Stimulated activated CD4-positive, alpha-beta T cell treated with anti-CD3 and anti-CD28 coated beads, Interleukin-4, amount 100 ng/mL, for 48 hours (primary cell): ENCODE data around the gene UTP25.
"Not testable (repeated sequence)": the region's sequence is repeated elsewhere in the genome, so short reads cannot be mapped to it uniquely, and the experiment has no call there.

Experiments used
- DNase-seq, 2 donors: peaks; one replicate each; pipeline ENCODE4 v3.0.0-alpha.2; 2020; ENCODE audit warnings: low read depth in 2 of 2

UTP25 gene

DNA sequence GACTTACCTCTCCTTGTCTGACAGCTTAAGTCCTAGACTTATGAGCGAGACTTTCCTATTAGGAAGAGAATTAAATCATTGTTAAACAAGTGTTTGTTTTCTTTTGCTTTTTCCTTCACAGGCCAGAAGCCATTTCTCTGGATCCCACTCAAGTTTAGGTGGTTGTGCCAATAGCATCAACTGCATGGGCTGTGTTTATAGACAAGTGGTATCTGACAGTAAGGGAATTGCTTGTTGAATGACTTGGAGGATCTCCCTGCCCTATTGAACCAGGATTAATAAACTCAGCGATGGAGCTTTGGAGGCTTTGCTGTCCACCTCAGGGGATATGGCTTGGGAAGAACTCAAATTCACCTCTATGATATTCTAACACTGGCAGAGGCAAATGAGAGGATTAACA is 43.7 kb downstream of the UTP25 start:
- DNase-seq: no peak

- no peak for DNase-seq
Observed at GRCh38 chr1:209873067-209873799, 45.5 kb downstream of the UTP25 start.

- no peak for DNase-seq
Observed at GRCh38 chr1:209875515-209875914, 47.7 kb downstream of the UTP25 start.

- no peak for DNase-seq
Observed at GRCh38 chr1:209876078-209876800, 48.5 kb downstream of the UTP25 start.

- no peak for DNase-seq
Observed at GRCh38 chr1:209877087-209877764, 49.5 kb downstream of the UTP25 start.

GRCh38 chr1:209878964-209879363 is 51.2 kb downstream of the UTP25 start:
- no peak for DNase-seq

GRCh38 chr1:209879539-209879938 is 51.8 kb downstream of the UTP25 start:
- no peak for DNase-seq

DNA sequence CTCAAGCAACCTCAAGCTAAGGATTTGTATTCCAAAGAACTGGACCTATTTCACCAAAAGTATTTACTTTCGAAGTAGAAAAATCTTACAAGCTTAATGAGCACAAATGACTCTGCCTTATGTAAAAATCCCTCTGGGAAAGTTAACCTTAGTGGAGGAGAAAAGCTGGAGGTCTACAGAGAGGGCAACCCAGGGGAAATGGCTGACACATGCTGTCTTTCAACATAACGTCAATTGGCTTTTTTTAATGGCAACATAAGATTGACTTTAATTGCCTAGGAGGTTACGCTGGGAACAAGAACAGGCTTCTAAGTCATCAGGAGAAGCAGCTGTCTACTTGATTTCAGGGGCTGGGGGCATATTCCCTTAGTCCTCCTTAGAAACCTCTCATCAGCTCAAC is 52.3 kb downstream of the UTP25 start:
- DNase-seq: no peak

- DNase-seq: no peak
Observed at GRCh38 chr1:209881619-209882018, 53.8 kb downstream of the UTP25 start.

DNA sequence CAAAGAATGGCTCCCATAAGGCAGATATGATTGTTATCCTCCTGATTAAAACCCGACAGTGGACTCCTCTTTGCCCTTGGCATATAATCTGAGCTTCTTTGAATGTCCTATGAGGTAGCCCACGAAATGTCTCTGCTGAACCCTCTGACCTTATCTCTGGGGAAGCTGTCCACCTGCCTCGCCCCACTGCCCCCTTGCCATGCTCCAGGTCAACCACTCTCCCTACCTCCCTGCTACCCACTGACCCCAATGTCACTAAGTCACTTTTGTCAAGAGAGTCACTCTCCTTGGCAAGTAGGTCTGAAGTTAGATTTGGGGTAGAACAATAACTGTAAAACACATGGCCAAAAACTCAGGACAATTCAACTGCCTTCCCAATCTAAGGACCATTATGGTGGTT is 54.5 kb downstream of the UTP25 start:
- no peak for DNase-seq

DNA sequence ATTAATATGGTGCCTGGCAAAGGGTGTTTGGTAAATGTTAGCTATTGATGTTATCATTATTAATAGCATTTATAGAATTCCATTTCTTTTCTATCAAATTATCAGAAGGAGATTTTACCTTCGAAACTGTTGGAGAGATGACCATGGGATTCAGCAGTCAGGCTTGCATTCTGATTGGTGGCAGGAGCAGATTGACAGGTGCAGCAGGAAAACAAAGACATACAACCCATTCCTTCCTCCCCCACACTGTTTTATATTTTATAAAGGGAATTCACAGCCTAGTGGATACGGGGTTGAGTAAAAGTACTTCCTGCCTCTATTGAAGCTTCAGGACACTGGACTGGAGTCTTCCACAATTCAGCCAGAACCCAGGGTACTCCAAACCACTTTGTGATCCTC is 55.2 kb downstream of the UTP25 start:
- DNase-seq: no peak

- no peak for DNase-seq
Observed at GRCh38 chr1:209883341-209883971, 55.7 kb downstream of the UTP25 start.

- DNase-seq: no peak
Observed at GRCh38 chr1:209884249-209884648, 56.5 kb downstream of the UTP25 start.

GRCh38 chr1:209884665-209885117 is 56.9 kb downstream of the UTP25 start:
- peak; percentile 37 to 52 for DNase-seq

- DNase-seq: no peak
Observed at GRCh38 chr1:209885403-209886218, 57.8 kb downstream of the UTP25 start.

GRCh38 chr1:209886219-209886536 is 58.4 kb downstream of the UTP25 start:
- no peak for DNase-seq

DNA sequence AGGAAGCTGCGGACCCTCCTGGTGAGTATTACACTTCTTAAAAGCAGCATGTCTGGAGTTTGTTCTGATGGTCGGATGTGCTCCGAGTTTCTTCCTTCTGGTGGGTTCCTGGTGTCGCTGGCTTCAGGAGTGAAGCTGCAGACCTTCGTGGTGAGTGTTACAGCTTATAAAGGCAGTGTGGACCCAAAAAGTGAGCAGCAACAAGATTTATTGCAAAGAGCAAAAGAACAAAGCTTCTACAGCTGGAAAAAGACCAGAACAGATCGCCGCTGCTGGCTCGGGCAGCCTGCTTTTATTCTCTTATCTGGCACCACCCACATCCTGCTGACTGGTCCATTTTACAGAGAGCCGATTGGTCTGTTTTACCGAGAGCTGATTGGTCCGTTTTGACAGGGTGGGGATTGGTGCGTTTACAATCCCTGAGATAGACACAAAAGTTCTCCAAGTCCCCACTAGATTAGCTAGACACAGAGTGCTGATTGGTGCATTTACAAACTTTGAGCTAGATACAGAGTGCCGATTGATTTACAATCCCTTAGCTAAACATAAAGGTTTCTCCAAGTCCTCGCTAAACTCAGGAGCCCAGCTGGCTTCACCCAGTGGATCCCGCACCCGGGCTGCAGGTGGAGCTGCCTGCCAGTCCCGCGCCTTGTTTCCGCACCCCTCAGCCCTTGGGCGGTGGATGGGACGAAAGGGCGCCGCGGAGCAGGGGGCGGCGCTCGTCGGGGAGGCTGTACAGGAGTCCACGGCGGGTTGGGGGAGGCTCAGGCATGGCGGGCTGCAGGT is 60.7 kb downstream of the UTP25 start:
- DNase-seq: not testable (repeated sequence)

- no peak for DNase-seq
Observed at GRCh38 chr1:209889077-209889418, 61.3 kb downstream of the UTP25 start.

GRCh38 chr1:209890641-209891330 is 63.0 kb downstream of the UTP25 start:
- no peak for DNase-seq

DNA sequence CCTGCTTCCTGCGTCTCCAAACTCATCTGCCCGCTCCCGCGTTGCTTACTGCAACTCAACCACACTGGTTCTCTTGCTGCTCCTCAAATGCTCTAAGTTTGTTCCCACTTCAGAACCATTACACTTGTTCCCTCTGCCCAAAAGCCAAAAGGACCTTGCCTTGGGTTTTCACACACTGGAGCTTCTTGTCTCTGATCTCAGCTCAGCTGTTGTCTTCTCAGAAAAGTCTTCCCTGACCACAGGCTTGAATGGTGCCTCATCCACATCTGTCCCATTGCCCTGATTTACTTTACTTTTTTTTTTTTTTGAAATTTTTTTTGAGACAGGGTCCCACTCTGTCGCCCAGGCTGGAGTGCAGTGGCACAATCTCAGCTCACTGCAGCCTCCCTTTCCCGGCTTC is 66.0 kb downstream of the UTP25 start:
- DNase-seq: no peak
